HepG2 (cell line): ENCODE results near the gene MPI. TPM values are rescaled to one million over a fixed set of nuclear protein-coding genes. Genes with fewer than 3 reads are reported as not detected.

Experiments
- ATAD3A ChIP-seq: sonication (generic); formaldehyde crosslinking; IDR thresholded peaks from 2 replicates; pipeline ENCODE4 v1.4.0; 2020; ENCODE audit warnings: missing genetic modification reagents
- BCL3 ChIP-seq: sonication (generic); formaldehyde crosslinking; IDR thresholded peaks from 2 replicates; pipeline ENCODE4 v1.5.1; 2020; ENCODE audit warnings: mild to moderate bottlenecking, missing genetic modification reagents, moderate library complexity
- ETV5 ChIP-seq: IDR thresholded peaks from 2 replicates; pipeline ENCODE4 v1.6.1; 2018; ENCODE audit warnings: missing biosample characterization, missing genetic modification reagents, inconsistent platforms, borderline replicate concordance
- GABPA ChIP-seq, 2 experiments: IDR thresholded peaks; 2 replicates each; pipeline ENCODE4 v1.6.1; 2011 to 2016; ENCODE audit warnings: low read depth in 2 of 2, low read length in 1 of 2, missing biosample characterization in 1 of 2, missing genetic modification characterization in 1 of 2
- GTF3A ChIP-seq: sonication (generic); formaldehyde crosslinking; conservative IDR thresholded peaks from 2 replicates; pipeline ENCODE4 v1.4.0; 2020; ENCODE audit warnings: mild to moderate bottlenecking, missing genetic modification reagents
- KDM4B ChIP-seq: sonication (generic); formaldehyde crosslinking; IDR thresholded peaks from 2 replicates; pipeline ENCODE4 v1.4.0; 2020; ENCODE audit warnings: missing genetic modification reagents
- MEIS2 ChIP-seq: sonication (generic); formaldehyde crosslinking; IDR thresholded peaks from 2 replicates; pipeline ENCODE4 v1.9.0; 2021; ENCODE audit warnings: mild to moderate bottlenecking, missing genetic modification reagents
- NAIF1 ChIP-seq: sonication (generic); formaldehyde crosslinking; IDR thresholded peaks from 2 replicates; pipeline ENCODE4 v1.5.0; 2020; ENCODE audit warnings: mild to moderate bottlenecking, missing genetic modification reagents, borderline replicate concordance
- NCOA5 ChIP-seq: sonication (generic); formaldehyde crosslinking; IDR thresholded peaks from 2 replicates; pipeline ENCODE4 v1.4.0; 2020; ENCODE audit warnings: missing genetic modification reagents
- NFKB2 ChIP-seq: sonication (generic); formaldehyde crosslinking; IDR thresholded peaks from 2 replicates; pipeline ENCODE4 v1.4.0; 2020; ENCODE audit warnings: missing genetic modification reagents, borderline replicate concordance
- PAF1 ChIP-seq: IDR thresholded peaks from 2 replicates; pipeline ENCODE4 v1.6.1; 2016; ENCODE audit warnings: missing genetic modification reagents, missing compliant biosample characterization
- PBX3 ChIP-seq: sonication (generic); formaldehyde crosslinking; IDR thresholded peaks from 2 replicates; pipeline ENCODE4 v1.8.1; 2023; ENCODE audit warnings: missing genetic modification reagents, inconsistent platforms, borderline replicate concordance
- PPARG ChIP-seq: conservative IDR thresholded peaks from 2 replicates; pipeline ENCODE4 v1.6.1; 2016; ENCODE audit warnings: missing biosample characterization, missing genetic modification reagents
- RERE ChIP-seq: IDR thresholded peaks from 2 replicates; pipeline ENCODE4 v1.6.1; 2016; ENCODE audit warnings: low read depth, missing genetic modification reagents, missing compliant biosample characterization
- SIN3A ChIP-seq: IDR thresholded peaks from 2 replicates; pipeline ENCODE4 v1.6.1; 2011; ENCODE audit warnings: low read depth, mild to moderate bottlenecking, control low read depth, low read length, borderline replicate concordance
- TRIM22 ChIP-seq: fragments of 450-650 bp; IDR thresholded peaks from 2 replicates; pipeline ENCODE4 v1.6.1; 2017
- ZFP1 ChIP-seq: IDR thresholded peaks from 2 replicates; pipeline ENCODE4 v1.6.1; 2016
- ZNF24 ChIP-seq: fragments of 450-650 bp; IDR thresholded peaks from 2 replicates; pipeline ENCODE4 v1.6.1; 2017; ENCODE audit warnings: antibody characterized with exemption, mild to moderate bottlenecking
- ZNF558 ChIP-seq: sonication (generic); formaldehyde crosslinking; IDR thresholded peaks from 2 replicates; pipeline ENCODE4 v1.9.0; 2022; ENCODE audit warnings: mild to moderate bottlenecking, missing genetic modification reagents, borderline replicate concordance
- ZNF572 ChIP-seq: sonication (generic); formaldehyde crosslinking; IDR thresholded peaks from 2 replicates; pipeline ENCODE4 v1.5.1; 2020; ENCODE audit warnings: mild to moderate bottlenecking, missing genetic modification reagents
- ZNF737 ChIP-seq: sonication (generic); formaldehyde crosslinking; IDR thresholded peaks from 2 replicates; pipeline ENCODE4 v1.5.0; 2020; ENCODE audit warnings: missing genetic modification reagents, mild to moderate bottlenecking, borderline replicate concordance
- polyA plus RNA-seq, 8 experiments: library from polyadenylated mRNA; depleted of rRNA in 3 of 8; stranded (reverse) in 7 of 8; unstranded in 1 of 8; fragments of >200 nt; fragmentation: Illumina TruSeq in 4 of 8; extraction: Trizol in 4 of 8; gene quantifications; 2 replicates each; pipeline versions ENCODE4 v1.2.1 to v1.2.3, GENCODE V29; 2011 to 2016; ENCODE audit warnings: low read depth in 4 of 8, missing spikeins in 1 of 8, mixed read lengths in 1 of 8; ENCODE audit not compliant: insufficient read depth in 1 of 8
- total RNA-seq, 5 experiments: library from RNA; depleted of rRNA; stranded (reverse); fragments of >200 nt; fragmentation: Illumina TruSeq; extraction: Trizol; gene quantifications; 2 replicates each; pipeline ENCODE4 v1.2.3, GENCODE V29; 2016; ENCODE audit warnings: low read depth in 1 of 5

Gene MPI
- total and polyA plus RNA-seq, 2 of the 13 experiments (the other 11 are each of a cell fraction or from before 2014, with no cell fraction given), result 36.9 to 63.5 TPM

GRCh38 chr15:74937590-74938371 is 47.9 kb downstream of the MPI start, which contains the start of gene COX5A (continued):
- TF ChIP-seq RERE (CRISPR knock-in tag) (no peak), TRIM22 (no peak), ATAD3A (CRISPR knock-in tag) (no peak), ZNF737 (peak; percentile 53; the same call in 1 of the 2 replicates), ZNF572 (no peak), GABPA (IDR thresholded peaks at IDR 0.05; ENCODE audit: low read depth, low read length) (no peak), GABPA (CRISPR knock-in tag; IDR thresholded peaks at IDR 0.05; ENCODE audit: low read depth) (no peak), ETV5 (CRISPR knock-in tag) (peak; percentile 68; the same call in 1 of the 2 replicates), GTF3A (CRISPR knock-in tag) (0 out of 2 replicates have a peak, but pooled peaks have one; percentile 52), NAIF1 (CRISPR knock-in tag) (no peak), NCOA5 (CRISPR knock-in tag) (no peak), PPARG (0 out of 2 replicates have a peak, but pooled peaks have one; percentile 22), ZFP1 (CRISPR knock-in tag) (no peak), PBX3 (no peak), BCL3 (CRISPR knock-in tag) (peak; percentile 67; the same call in 1 of the 2 replicates), SIN3A (peak; percentile 55; the same call in 1 of the 2 replicates), MEIS2 (CRISPR knock-in tag) (peak; percentile 78; the same call in 1 of the 2 replicates), KDM4B (CRISPR knock-in tag) (no peak), ZNF558 (CRISPR knock-in tag) (peak; percentile 92; the same call in 1 of the 2 replicates), ZNF24 (no peak), PAF1 (no peak), NFKB2 (CRISPR knock-in tag) (0 out of 2 replicates have a peak, but pooled peaks have one; percentile 45)
